SK-N-MC (cell line): ENCODE measurements around the gene PI16.
"Not testable (repeated sequence)": the region's sequence is repeated elsewhere in the genome, so short reads cannot be mapped to it uniquely, and the experiment has no call there.

ENCODE experiments used
- FOXP2 ChIP-seq: optimal IDR thresholded peaks from 2 replicates; pipeline ENCODE3; 2011; ENCODE audit warnings: mild to moderate bottlenecking, moderate library complexity; ENCODE audit not compliant: insufficient read depth; ENCODE audit errors: extremely low read length, control extremely low read depth
- POLR2AphosphoS5 ChIP-seq: IDR thresholded peaks from 2 replicates; pipeline ENCODE4 v1.6.1; 2012; ENCODE audit warnings: mild to moderate bottlenecking, low read depth, low read length, borderline replicate concordance

GRCh38 chr6:36949076-36949475 lies 5.5 kb upstream of the PI16 start:
- not testable (repeated sequence) for TF ChIP-seq POLR2AphosphoS5, FOXP2
